GM19239 (cell line): Measurements from ENCODE around the gene PAN2.
A peak's percentile ranks its signal among the peaks of the same experiment; 100 is the strongest.
"Not testable (repeated sequence)": the region's sequence is repeated elsewhere in the genome, so short reads cannot be mapped to it uniquely, and the experiment has no call there.

Experiments
- DNase-seq: peaks from one replicate; pipeline ENCODE4 v3.0.0; 2011; ENCODE audit warnings: low spot score; ENCODE audit not compliant: insufficient read length
- FAIRE-seq: peaks from 2 replicates; lab custom pipeline; 2011; peaks lifted over from hg19 to GRCh38; lab: Jason Lieb, UNC

The PAN2 gene

DNA sequence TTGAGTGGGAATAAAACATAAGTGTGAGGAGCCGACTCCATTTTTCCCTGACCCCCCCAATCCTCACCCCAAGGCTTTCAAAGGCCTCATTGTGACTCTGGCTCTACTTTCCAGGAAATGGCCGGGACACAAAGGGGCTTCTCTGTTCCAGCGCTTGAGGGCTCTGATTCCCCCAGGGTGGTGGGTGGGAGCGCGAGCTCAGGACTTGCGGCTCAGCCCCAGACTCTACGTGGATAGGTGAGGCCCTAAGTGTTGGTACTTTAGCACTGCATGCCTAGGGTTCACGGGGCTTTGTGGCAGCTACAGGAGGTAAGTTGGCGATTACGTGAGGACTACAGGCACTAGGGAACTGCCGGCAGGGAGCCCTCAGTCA, 18.6 kb downstream of the PAN2 start:
- no peak for DNase-seq
- FAIRE-seq = peak; percentile 11

DNA sequence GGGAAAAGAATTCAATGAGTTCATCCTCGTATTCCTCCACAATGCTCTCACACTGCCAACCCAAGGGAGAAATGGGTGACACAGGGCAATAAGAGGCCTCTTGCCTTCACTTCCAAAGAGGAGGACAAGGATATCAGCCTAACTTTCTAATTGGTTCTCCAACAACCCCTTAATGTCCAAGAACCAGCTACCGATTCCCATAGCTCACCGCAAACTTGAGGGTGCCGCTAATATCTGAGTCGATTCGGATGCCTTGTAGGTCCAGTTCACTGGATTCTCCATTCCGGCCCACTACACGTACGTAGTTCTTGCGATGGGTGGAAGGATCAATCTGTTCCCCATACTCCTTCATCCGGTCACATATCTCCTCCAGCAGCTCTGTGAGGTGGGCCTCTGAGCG, 22.8 kb downstream of the PAN2 start:
- DNase-seq (no peak), FAIRE-seq (no peak)

DNA sequence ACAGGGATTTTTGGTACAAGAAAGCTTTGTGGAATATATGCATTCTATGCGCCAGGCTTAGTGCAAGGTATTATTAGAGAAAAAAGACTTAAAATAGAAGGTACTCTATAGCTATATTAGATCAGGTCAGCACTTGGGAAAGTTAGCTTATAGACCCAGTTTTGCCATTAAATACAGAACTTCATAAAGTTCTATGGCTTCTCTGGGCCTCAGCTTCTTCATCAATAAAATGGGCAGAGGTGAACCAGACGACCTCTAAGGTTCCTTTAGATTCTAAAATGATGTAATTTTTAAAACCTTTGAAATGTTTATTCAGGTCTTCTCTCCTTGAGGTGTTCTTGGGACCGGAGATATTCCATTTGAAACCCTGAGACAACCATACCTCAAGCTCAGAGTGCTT, 25.1 kb downstream of the PAN2 start:
- DNase-seq (no peak), FAIRE-seq (no peak)

DNA sequence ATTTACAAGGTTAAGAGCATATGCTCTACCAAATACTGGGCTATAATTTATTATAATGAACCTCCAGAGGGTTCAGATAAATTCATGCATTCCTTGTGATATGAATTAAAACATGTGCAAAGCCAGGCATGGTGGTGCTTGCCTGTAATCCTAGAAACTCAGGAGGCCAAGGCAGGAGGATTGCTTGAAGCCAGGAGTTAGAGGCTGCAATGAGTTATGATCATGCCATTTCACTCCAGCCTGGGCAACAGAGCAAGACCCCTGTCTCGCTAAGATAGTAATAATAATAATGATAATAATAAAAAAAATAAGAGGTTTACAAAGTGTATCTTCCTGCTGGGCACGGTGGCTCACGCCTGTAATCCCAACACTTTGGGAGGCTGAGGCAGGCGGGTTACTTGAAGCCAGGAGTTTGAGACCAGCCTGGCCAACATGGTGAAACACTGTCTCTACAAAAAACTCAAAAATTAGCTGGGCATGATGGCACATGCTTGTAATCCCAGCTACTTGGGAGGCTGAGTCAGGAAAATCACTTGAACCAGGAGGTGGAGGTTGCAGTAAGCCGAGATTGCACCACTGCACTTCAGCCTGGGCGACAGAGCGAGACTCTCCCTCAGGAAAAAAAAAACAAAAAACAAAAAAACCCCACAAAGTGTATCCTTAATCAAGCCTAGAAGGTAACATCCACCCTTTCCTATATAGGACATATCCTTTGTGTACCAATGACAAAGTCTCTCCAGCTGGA, 26.4 kb downstream of the PAN2 start:
- no peak for FAIRE-seq

DNA sequence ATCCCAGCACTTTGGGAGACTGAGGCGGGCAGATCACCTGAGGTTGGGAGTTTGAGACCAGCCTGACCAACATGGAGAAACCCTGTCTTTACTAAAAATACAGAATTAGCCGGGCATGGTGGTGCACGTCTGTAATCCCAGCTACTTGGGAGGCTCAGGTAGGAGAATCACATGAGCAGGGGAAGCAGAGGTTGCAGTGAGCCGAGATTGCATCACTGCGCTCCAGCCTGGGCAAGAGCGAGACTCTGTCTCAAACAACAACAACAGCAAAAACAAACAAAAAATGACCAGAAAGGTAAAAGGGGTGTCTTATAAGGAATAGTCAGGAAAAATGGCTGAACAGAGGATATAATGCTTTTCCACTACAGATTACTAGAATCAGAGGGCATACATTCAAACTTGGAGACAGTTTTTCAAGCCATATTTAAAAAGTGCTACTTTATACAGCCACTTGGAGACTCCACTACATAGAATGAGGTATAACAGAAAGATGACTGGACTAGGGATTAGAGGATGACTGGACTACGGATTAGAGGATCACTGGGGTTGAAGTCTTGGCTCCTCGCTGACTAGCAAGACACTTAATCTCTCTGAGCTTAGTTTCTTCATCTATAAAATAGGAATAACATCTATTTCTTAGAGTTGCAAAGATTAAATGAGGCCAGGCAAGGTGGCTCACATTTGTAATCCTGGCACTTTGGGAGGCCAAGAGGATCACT, 28.8 kb downstream of the PAN2 start:
- FAIRE-seq (no peak), DNase-seq (no peak)

More for the DNA sequence above, 26.4 kb downstream of the PAN2 start:
- no peak for DNase-seq

DNA sequence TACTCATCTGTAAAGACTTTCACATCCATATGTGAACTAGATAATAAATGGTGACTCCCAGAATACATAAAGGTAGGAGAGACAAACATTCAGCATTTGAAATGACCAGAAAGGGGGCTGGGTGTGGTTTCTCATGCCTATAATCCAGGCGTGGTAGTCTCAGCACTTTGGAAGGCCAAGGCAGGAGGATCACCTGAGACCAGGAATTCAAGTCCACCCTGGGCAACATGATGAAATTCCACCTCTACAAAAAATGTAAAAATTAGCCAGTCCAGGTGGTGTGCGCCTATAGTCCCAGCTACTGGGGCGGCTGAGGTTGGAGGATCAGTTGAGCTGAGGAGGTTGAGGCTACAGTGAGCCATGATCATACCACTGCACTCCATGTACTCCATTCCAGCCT, 29.5 kb downstream of the PAN2 start:
- FAIRE-seq = no peak
- DNase-seq = no peak

DNA sequence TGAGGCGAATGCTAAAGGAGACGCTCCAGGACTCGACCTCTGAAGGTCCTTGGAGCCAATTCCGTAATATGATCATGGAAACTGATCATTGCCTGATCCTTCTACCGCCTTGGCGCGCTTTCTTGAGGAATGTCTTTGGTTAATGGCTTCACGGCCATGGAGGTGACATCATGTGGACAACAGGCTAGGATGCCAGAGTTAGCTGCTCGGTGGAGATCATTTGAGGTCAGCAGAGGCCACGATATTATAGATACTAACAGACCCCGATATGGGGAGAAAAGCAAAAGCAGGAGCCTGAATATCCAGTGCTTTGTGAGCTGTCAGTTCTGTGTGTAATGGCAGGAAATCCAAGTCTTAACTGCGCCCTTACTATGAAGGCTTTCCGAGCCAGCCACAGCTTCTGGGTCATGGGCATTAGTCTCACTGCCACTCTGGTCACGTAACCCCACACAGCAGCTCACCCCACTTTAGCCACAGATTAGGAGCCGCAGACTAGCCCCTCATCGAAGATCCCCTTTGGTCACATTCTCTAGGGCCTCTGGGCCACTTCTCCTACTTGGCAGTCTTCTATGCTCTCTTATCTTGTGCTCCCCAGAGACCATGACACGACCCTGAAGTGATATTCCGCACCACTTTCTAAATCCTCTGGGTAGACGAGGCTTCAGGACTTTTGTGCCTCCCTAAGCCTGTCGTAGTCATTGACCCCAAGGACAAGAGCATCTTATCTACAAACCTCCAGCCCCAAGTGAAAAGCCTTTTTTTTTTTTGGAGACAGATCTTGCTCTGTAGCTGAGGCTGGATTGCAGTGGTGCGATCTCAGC, 32.9 kb downstream of the PAN2 start:
- DNase-seq = no peak
- no peak for FAIRE-seq

DNA sequence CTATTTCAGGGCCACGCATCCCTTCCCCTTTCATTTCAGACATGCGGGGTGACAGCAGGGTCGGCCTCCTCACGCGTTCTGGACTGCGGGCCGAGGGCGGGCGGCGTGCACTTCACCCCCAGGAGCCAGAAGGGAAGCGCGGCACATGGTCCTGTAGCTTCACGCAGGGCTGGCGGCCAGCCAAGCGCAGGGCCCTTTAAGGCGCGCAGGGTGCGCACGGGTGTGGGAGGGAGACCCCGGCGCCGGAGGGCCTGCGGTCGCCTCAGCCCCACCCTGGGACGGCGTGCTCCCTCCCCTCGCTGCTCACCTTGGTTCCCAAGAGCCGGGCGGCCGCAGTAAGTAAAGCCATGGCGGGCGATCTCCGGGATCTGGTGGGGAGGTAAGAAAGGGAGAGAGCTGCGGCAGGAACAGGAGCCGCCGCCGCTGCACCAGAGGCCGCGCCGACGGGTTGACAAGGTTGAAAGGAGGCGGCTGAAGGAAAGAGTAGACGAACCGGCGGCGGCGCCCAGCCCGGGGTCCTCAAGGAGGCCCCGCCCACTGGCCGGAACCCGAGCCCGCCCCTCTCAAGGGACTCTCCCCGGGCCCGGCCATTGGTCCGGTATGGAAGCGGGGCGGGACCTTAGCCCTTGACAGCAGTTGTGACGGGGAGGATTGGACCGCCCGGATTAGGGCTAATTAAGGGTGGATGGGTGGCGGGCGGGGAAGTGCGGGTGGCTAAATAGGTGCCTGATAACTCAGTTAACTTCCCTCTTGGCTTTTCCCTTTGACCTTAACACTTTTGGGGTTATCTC, 33.8 kb downstream of the PAN2 start, which contains the start of gene CS:
CS (minus strand) TSS at position 478 of the 791 bp plus-strand sequence; CDS start at position 349, 129 bp downstream.
- FAIRE-seq (peak; percentile 95), DNase-seq (peak; percentile 86)

DNA sequence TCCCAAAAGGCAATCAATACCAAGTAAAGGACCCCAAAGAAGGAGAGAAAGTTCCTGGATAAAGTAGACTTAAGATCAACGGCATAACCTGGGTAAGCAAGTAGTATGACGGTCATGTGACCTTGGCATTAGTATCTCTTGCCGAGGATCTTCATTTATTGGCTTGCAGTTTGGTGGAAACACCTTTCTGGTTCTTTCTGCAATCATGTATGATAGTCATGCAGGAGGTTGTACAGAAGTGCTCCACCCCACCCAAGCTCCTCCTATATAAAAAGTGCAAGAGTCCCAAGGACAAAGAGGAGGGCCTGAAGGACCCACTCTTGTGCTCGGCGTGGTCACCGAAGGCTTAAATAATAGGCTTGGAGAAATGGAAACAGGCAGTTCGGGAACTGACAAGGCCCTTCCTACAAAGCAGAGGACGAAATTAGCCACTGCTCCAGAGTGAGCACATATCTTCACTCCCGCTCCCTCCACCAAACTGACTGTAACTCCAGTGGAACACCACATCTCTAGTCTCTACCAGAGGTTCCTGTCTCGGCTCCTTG, 34.4 kb downstream of the PAN2 start:
- FAIRE-seq (no peak), DNase-seq (no peak)

DNA sequence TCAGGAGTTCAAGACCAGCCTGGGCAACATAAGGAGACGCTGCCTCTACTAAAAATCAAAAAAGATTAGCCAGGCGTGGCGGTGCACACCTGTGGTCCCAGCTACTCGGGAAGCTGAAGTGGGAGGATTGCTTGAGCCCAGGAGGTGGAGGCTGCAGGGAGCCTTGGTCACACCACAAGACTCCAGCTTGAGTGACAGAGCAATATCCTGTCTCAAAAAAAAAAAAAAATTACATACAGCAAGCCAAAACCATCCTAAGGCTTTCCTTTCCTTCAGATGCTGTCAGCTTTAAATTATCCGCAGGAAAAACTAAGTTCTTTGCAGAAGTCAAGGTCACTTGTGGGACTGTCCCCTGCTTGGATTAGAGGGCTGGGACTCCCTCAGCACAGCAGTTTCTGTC, 35.0 kb downstream of the PAN2 start:
- FAIRE-seq = no peak

DNA sequence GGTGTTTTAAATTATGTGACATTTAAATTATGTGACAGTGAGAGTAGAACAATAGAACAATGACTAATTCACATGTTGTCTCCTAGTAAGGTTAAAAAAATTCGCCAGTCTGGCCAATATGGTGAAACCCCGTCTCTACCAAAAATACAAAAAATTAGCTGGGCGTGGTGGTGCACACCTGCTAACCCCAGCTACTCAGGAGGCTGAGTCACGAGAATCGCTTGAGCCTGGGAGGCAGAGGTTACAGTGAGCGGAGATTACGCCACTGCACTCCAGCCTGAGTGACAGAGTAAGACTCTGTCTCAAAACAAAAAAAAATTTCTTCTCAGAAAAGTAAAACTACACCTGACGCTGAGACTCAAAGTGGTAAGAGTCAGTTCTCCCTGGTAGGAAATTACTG, 36.4 kb downstream of the PAN2 start:
- no peak for FAIRE-seq
- DNase-seq = no peak

More for the DNA sequence above, 35.0 kb downstream of the PAN2 start:
- no peak for DNase-seq

DNA sequence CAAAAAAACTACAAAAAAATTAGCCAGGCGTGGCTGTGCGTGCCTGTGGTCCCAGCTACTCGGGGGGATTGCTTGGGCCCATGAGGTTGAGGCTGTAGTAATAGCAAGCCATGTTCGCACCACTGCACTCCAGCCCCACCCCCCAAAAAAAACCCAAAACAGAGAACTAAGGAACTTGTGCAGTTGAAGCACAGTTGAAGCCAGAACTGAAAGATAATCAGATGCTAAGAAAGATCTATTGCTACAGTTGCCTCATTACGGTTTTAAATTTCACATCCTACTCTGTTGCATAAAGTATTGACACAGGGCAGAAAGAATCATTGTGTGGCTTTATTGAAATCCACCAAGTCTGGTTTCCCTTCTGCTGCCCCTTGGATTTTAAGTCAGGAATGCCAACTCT, 37.5 kb downstream of the PAN2 start:
- FAIRE-seq = no peak
- no peak for DNase-seq

DNA sequence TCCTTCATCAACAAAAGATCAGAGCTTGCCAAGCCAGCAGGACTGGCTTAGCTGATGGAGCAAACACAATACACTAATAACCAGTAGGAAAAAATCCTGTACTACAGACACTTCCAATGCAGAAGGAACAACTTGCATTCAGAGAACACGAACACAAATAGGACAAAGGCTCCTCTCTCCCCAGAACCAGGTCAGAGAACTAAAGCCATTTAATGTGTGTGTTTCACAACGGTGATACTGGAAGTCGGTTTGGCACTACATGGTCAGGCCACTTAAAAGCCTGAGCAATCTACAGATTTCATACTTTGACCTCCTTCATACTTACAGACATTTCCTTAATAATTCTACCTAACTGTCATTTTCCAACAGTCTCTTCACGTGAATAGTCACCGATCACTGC, 40.0 kb downstream of the PAN2 start:
- no peak for FAIRE-seq
- no peak for DNase-seq

DNA sequence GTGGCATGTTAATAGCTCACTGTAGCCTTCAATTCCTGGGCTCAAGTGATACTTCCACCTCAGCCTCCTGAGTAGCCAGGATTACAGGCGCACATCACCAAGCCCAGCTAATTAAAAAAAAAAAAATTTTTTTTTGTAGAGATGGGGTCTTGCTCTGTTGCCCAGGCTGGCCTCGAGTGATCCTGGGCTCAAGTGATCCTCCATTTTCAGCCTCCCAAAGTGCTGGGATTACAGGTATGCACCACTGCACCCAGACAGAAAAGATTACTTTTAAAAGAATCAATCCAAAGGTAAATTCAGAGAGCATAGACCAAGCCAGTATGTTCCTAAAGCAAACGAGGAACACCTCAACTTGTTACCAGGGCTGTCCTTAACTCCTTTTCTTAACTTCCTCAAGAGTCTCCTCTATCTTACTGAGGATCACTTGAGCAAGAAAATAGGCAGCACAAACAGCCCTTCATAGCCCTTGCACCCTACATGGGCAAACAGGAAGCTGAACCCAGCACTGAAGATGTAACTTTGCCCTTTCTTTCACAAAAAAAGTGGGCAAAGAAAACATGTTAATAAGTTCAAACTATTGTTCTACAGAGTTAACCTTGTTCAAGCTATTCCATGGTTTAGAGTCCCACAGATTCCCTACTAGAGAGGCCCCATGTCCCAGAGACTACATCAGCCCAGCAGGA, 45.0 kb downstream of the PAN2 start:
- DNase-seq (no peak), FAIRE-seq (no peak)

DNA sequence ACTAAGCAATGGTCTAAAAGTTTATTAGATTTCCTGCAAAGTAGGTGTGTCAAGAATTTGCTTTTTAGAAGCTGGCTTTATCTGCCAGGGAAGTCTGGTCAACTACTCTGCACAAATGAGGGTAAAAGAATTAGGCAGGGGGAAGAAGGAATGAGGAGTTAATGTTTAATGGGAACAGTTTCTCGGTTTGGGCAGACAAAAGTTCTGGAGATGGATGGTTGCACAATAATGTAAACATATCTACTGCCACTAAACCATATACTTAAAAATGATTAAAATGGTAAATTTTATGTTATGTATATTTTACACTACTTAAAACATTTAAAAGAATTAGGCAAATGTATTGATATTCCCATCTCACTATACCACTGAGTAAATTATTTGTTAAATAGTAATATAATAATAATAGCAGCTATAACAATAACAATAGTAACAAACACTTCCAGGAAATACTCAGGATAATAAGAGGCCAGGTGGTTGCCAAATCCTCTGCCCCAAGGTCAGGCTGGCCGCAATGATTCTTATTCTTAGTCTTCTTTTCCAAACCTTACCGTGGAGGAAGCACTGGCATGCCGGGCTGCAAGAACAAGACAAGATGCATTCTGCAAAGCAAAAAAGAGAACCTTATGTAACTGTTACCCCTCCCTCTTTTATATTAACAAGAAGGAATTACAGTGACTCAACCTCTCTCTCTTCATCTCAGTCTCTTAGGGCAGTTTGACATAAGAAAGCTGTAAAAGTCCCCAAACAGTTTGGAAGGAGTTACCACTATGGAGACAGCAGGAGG, 47.6 kb downstream of the PAN2 start:
- FAIRE-seq (no peak), DNase-seq (no peak)

DNA sequence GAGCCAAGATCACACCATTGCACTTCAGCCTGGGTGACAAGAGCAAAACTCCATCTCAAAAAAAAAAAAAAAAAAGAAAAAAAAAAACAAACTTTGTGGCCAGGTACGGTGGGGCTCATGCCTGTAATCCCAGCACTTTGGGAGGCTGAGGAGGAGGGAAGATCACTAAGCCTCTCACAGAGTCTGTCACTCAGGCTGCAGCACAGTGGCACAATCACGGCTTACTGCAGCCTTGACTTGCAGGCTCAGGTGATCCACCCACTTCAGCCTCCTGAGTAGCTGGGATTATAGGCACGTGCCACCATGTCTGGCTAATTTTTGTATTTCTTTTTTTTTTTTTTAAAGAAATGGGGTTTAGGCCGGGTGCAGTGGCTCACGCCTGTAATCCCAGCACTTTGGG, 49.5 kb downstream of the PAN2 start:
- DNase-seq, FAIRE-seq: not testable (repeated sequence)

DNA sequence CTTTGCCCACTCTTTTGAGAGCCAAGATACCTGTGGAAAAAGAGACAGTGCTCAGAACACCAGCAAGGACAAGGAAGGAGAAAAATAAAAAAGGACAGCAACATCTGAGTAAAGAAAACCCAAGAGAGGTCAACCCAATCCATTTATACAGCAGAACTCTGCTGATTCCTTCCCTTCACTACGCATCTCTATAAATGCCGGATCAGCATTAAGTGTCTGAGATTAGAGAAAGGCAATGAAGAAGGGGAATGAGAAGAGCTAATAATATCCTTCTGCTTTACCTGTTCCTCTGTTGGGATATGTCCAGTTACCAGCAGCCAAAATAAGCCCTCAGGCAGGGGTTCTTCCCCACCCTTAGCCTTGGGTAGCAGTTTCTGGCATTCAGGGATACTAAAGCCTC, 51.2 kb downstream of the PAN2 start:
- no peak for FAIRE-seq
- DNase-seq = no peak

DNA sequence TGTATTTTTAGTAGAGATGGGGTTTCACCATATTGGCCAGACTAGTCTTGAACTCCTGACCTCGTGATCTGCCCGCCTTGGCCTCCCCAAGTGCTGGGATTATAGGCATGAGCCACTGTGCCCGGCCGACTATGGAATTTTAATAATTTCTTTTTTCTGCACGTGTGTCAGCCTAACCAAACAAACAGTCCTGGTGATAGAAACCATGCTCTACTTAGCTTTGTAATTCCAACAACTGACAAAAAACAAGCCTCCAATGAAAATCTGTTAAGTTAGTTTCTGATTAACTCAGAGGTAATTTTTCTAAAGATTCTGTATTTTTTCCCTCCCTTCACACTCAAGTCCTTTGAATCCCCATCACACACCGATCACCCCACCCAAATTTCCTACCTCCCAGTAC, 51.8 kb downstream of the PAN2 start:
- DNase-seq (no peak), FAIRE-seq (no peak)

DNA sequence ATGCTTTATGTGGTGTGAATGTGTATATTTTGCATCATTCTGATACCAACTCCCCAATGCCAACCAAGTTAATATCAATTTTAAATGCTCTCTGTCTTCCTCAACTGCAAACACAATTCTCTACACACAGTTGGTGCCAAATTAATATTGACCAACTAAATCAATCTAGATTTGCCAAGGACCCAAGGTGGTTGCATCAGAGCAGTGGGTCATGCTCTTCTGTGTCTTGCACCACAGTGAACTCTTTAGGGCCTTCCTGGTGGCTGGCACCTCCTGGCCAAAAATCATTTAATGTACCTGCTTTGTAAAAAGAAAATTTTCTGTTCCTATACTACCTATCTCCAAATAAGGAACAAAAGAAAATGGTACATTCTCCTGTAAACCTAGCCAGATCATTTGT, 53.0 kb downstream of the PAN2 start:
- no peak for DNase-seq
- FAIRE-seq = no peak
